Measurements from ENCODE around the gene MRFAP1L1. TPM values are rescaled to one million over a fixed set of nuclear protein-coding genes. Genes with fewer than 3 reads are reported as not detected.
"Not testable (repeated sequence)": the region's sequence is repeated elsewhere in the genome, so short reads cannot be mapped to it uniquely, and the experiment has no call there.

The MRFAP1L1 gene
- total and polyA plus RNA-seq, 2 donors (not counting 1 experiment from before 2014, with no cell fraction given): 12.5 to 57.2 TPM

DNA sequence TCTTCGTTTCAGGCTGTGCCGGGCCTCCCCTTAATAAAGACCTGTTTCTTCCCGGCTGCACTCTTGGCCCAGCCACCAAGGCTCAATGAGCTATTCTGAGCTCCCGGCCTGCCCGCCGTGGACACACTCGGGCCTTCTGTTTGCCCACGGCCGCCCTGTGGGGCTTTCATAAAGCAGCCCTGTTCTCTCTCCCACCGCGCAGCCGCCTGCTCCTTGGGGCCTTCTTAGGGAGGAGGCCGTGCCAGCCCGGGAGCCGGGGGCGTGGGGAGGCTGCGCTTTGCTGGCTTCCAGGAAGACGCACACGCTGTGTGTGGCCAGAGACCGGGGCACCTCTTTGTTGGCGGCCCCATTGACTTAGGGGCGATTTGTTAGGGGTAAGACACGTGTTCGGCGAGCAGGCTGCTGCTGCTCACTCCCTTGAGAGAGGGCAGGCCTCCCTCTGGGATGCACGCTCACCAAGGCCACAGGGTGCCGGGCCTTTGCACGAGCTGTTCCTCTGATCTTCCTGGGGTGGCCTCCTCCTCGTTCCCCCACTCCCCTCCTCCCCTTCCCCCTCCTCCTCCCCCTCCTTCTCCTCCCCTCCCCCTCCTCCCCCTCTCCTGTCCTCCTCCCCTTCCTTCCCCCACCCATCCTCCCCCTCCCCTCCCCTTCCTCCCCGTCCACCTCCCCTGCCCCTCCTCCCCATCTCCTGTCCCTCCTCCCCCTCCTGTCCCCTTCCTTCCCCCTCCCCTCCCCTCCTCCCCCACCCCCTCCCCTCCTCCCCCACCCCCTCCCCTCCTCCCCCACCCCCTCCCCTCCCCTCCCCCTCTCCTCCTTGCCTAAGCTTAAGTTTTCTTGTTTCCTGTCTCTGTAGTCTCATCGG, 17.6 kb upstream of the MRFAP1L1 start:
- Mint-ChIP-seq H3K4me3 (no peak overlapping the region), H3K27me3 (peaks cover 4% of the 10 kb centered on the region), H3K27ac (no peak overlapping the region), H3K9me3 (ENCODE audit: insufficient read depth) (no peaks in the 10 kb centered on the region), H3K4me1 (no peaks in the 10 kb centered on the region)
- Histone ChIP-seq H3K36me3 (replicated peaks in 1 of 2; ENCODE audit: control extremely low read depth in 1 of 2, control insufficient read depth in 1 of 2, extremely low read depth in 1 of 2, insufficient read depth in 2 of 2, low read length in 1 of 2) (no peaks in the 10 kb centered on the region), H3K9ac (ENCODE audit: low read length) (no peak overlapping the region), H3K4me3 (ENCODE audit: control extremely low read depth in 1 of 5, extremely low read depth in 1 of 5, insufficient read depth in 1 of 5, low read depth in 2 of 5, low read length in 4 of 5) (no peak overlapping the region), H3K4me2 (replicated peaks; ENCODE audit: low read depth, low read length, poor library complexity, severe bottlenecking) (no peak overlapping the region), H3K9me3 (ENCODE audit: control extremely low read depth in 1 of 3, control insufficient read depth in 2 of 3, insufficient read depth in 1 of 3, low read length in 2 of 3) (no peaks in the 10 kb centered on the region), H3K79me2 (ENCODE audit: control insufficient read depth, insufficient read depth, low read length) (no peaks in the 10 kb centered on the region), H3K27ac (ENCODE audit: low read length in 2 of 2) (no peak overlapping the region), H4K20me1 (ENCODE audit: control insufficient read depth, insufficient read depth, low read length, poor library complexity, severe bottlenecking) (no peaks in the 10 kb centered on the region), H3K4me1 (ENCODE audit: control insufficient read depth in 2 of 2, insufficient read depth in 2 of 2, low read length in 2 of 2) (no peaks in the 10 kb centered on the region), H3K27me3 (replicated peaks in 1 of 4; ENCODE audit: control extremely low read depth in 1 of 4, control insufficient read depth in 3 of 4, insufficient read depth in 4 of 4, low read length in 3 of 4) (no peaks in the 10 kb centered on the region), H2AFZ (ENCODE audit: insufficient read depth, low read depth, low read length, poor library complexity, severe bottlenecking) (no peak overlapping the region)
- ATAC-seq (ENCODE audit: low read depth) (no peak), DNase-seq (no peak)
- intact Hi-C loops (cut with micrococcal nuclease): no loop called here
- WGBS (ENCODE audit: insufficient coverage): 91% methylated on average over 25 of the region's 31 CpGs
- CTCF ChIA-PET: interaction anchor here (0.7 to 0.9 kb wide), 2 partner anchors 147 to 344 kb away, joined by 3 read pairs; no protein-coding TSS in a partner anchor
- no peak for TF ChIP-seq EZH2 (IDR thresholded peaks at IDR 0.05; ENCODE audit: borderline replicate concordance, insufficient read depth, low read depth, low read length, poor library complexity, severe bottlenecking)
- TF ChIP-seq CTCF (IDR thresholded peaks at IDR 0.05): no peak
- POLR2A ChIA-PET: no interaction called here

DNA sequence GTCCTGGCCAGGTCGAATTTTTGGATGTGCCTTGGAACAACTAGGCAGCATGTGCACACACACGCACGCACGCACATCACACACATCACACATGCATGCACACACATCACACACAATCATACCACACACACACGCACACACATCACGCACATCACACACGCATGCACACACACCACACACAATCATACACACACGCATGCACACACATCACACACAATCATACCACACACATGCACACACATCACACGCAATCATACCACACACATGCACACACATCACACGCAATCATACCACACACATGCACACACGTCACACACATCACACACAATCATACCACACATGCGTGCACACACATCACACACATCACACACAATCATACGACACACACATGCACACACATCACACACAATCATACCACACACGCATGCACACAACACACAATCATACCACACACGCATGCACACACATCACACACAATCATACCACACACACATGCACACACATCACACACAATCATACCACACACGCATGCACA, 15.8 kb upstream of the MRFAP1L1 start:
- H3K4me1 ChIP-seq (ENCODE audit: control insufficient read depth in 2 of 2, insufficient read depth in 2 of 2, low read length in 2 of 2); H3K4me1 Mint-ChIP-seq; CTCF ChIA-PET; ATAC-seq (ENCODE audit: low read depth); H3K4me3 ChIP-seq (ENCODE audit: control extremely low read depth in 1 of 5, extremely low read depth in 1 of 5, insufficient read depth in 1 of 5, low read depth in 2 of 5, low read length in 4 of 5); H3K9ac ChIP-seq (ENCODE audit: low read length); H3K36me3 ChIP-seq (replicated peaks in 1 of 2; ENCODE audit: control extremely low read depth in 1 of 2, control insufficient read depth in 1 of 2, extremely low read depth in 1 of 2, insufficient read depth in 2 of 2, low read length in 1 of 2); H3K27me3 ChIP-seq (replicated peaks in 1 of 4; ENCODE audit: control extremely low read depth in 1 of 4, control insufficient read depth in 3 of 4, insufficient read depth in 4 of 4, low read length in 3 of 4); intact Hi-C loops (cut with micrococcal nuclease); POLR2A ChIA-PET; H2AFZ ChIP-seq (ENCODE audit: insufficient read depth, low read depth, low read length, poor library complexity, severe bottlenecking); H4K20me1 ChIP-seq (ENCODE audit: control insufficient read depth, insufficient read depth, low read length, poor library complexity, severe bottlenecking); H3K27ac ChIP-seq (ENCODE audit: low read length in 2 of 2); H3K79me2 ChIP-seq (ENCODE audit: control insufficient read depth, insufficient read depth, low read length); DNase-seq; H3K9me3 ChIP-seq (ENCODE audit: control extremely low read depth in 1 of 3, control insufficient read depth in 2 of 3, insufficient read depth in 1 of 3, low read length in 2 of 3); H3K4me3 Mint-ChIP-seq; H3K27ac Mint-ChIP-seq; H3K27me3 Mint-ChIP-seq; H3K4me2 ChIP-seq (replicated peaks; ENCODE audit: low read depth, low read length, poor library complexity, severe bottlenecking); H3K9me3 Mint-ChIP-seq (ENCODE audit: insufficient read depth): not testable (repeated sequence)
- 97% methylated on average over 8 of the region's 16 CpGs for WGBS (ENCODE audit: insufficient coverage)
